ENCODE measurements around the gene CDH2. TPM values are rescaled to one million over a fixed set of nuclear protein-coding genes. Genes with fewer than 3 reads are reported as not detected.
A peak's percentile ranks its signal among the peaks of the same experiment; 100 is the strongest.

The CDH2 gene
- total and polyA plus RNA-seq, 2 donors (not counting 1 experiment from before 2014, with no cell fraction given): 2.0 to 15.3 TPM

DNA sequence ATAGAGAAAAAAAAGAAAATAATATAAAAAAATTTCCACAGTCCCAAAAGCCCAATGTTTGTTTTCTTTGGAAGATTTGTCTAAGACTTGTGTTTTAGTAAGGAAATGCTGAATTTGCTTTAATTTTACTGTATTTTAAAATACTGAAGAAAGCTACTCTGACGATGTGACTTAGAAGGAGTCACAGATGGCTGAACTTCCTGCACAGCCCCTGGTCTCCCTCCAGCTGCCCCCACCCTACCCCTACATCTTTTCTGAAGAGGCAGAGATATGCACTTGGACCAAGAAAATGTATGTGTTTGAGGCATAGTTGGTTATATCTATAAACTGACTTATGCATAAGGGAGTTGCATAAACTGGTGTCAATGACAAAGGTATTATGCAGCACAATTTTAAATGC is 172.3 kb downstream of the CDH2 start:
- Histone ChIP-seq H4K20me1 (ENCODE audit: control insufficient read depth, extremely low read depth, insufficient read depth, low read length) (no peaks in the 10 kb centered on the region), H3K9ac (ENCODE audit: insufficient read depth, low read length) (no peak overlapping the region), H3K4me1 (ENCODE audit: control insufficient read depth, extremely low read depth, insufficient read depth, low read length) (no peaks in the 10 kb centered on the region), H3K9me3 (ENCODE audit: control insufficient read depth, insufficient read depth, low read depth, low read length) (no peaks in the 10 kb centered on the region), H3K4me3 (replicated peaks in 1 of 4; ENCODE audit: control extremely low read depth in 1 of 4, insufficient read depth in 1 of 4, low read depth in 3 of 4, low read length in 4 of 4) (no peak overlapping the region), H3K27ac (ENCODE audit: insufficient read depth, low read length) (no peak overlapping the region), H3K27me3 (ENCODE audit: control insufficient read depth, insufficient read depth, low read length) (no peaks in the 10 kb centered on the region), H3K79me2 (ENCODE audit: control insufficient read depth, insufficient read depth, low read length) (no peaks in the 10 kb centered on the region), H3K36me3 (ENCODE audit: control insufficient read depth, insufficient read depth, low read length) (no peaks in the 10 kb centered on the region), H3K4me2 (ENCODE audit: extremely low read depth, insufficient read depth, low read length) (no peak overlapping the region), H2AFZ (ENCODE audit: low read length) (no peak overlapping the region)
- peak in 1 of 2 donors; percentile 17 for DNase-seq (ENCODE audit: low read depth in 2 of 2)
- TF ChIP-seq, protein P1, sequence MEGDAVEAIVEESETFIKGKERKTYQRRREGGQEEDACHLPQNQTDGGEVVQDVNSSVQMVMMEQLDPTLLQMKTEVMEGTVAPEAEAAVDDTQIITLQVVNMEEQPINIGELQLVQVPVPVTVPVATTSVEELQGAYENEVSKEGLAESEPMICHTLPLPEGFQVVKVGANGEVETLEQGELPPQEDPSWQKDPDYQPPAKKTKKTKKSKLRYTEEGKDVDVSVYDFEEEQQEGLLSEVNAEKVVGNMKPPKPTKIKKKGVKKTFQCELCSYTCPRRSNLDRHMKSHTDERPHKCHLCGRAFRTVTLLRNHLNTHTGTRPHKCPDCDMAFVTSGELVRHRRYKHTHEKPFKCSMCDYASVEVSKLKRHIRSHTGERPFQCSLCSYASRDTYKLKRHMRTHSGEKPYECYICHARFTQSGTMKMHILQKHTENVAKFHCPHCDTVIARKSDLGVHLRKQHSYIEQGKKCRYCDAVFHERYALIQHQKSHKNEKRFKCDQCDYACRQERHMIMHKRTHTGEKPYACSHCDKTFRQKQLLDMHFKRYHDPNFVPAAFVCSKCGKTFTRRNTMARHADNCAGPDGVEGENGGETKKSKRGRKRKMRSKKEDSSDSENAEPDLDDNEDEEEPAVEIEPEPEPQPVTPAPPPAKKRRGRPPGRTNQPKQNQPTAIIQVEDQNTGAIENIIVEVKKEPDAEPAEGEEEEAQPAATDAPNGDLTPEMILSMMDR (conservative IDR thresholded peaks at IDR 0.05 in 1 of 2, IDR thresholded peaks at IDR 0.05 in 1 of 2; ENCODE audit: low read depth in 1 of 2, low read length in 2 of 2): no peak
- no peak for TF ChIP-seq EZH2 (IDR thresholded peaks at IDR 0.05; ENCODE audit: low read length, missing control alignments)

DNA sequence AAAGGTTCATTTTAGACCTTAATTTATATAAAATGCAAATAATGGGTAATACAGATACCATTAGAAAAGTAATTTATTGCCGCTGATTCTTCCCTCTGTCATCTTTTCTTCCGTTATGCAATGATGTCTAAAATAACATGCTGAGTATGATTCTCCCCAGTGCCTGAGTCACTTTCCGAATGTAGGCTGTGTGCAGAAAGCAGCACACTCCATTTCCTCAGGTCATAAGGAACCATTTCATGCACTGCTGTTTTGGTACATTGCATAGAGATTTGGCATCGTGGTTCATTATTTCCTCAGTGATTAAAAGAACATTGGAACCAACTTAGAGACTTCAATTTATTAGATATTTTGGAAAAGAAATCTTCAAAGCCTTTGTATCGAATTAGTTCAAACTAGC is 173.5 kb downstream of the CDH2 start:
- H3K4me1 ChIP-seq (ENCODE audit: control insufficient read depth, extremely low read depth, insufficient read depth, low read length): no peaks in the 10 kb centered on the region
- H2AFZ ChIP-seq (ENCODE audit: low read length): no peak overlapping the region
- H3K4me2 ChIP-seq (ENCODE audit: extremely low read depth, insufficient read depth, low read length): no peak overlapping the region
- H3K79me2 ChIP-seq (ENCODE audit: control insufficient read depth, insufficient read depth, low read length): no peaks in the 10 kb centered on the region
- H3K36me3 ChIP-seq (ENCODE audit: control insufficient read depth, insufficient read depth, low read length): no peaks in the 10 kb centered on the region
- H3K27ac ChIP-seq (ENCODE audit: insufficient read depth, low read length): no peak overlapping the region
- no peak overlapping the region for H3K9ac ChIP-seq (ENCODE audit: insufficient read depth, low read length)
- no peaks in the 10 kb centered on the region for H4K20me1 ChIP-seq (ENCODE audit: control insufficient read depth, extremely low read depth, insufficient read depth, low read length)
- no peaks in the 10 kb centered on the region for H3K9me3 ChIP-seq (ENCODE audit: control insufficient read depth, insufficient read depth, low read depth, low read length)
- H3K27me3 ChIP-seq (ENCODE audit: control insufficient read depth, insufficient read depth, low read length): no peaks in the 10 kb centered on the region
- H3K4me3 ChIP-seq (replicated peaks in 1 of 4; ENCODE audit: control extremely low read depth in 1 of 4, insufficient read depth in 1 of 4, low read depth in 3 of 4, low read length in 4 of 4): no peak overlapping the region
- TF ChIP-seq EZH2 (IDR thresholded peaks at IDR 0.05; ENCODE audit: low read length, missing control alignments): no peak
- TF ChIP-seq, protein P1 (conservative IDR thresholded peaks at IDR 0.05 in 1 of 2, IDR thresholded peaks at IDR 0.05 in 1 of 2; ENCODE audit: low read depth in 1 of 2, low read length in 2 of 2): no peak
- peak; percentile 30 to 61 for DNase-seq (ENCODE audit: low read depth in 2 of 2)

DNA sequence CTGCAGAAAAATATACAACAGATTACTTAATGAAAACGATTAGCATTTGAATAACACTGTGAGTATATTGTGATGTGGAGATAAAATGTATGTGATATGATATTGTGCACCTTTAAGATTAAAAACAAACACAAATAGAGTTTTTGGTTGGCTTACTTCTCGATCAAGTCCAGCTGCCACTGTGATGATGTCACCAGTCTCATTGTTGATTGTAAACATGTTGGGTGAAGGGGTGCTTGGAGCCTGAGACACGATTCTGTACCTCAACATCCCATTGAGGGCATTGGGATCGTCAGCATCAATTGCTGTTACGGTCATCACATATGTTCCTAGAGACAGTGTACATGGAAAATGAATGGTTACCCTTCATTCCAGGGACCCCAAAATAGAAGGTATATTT is 174.1 kb downstream of the CDH2 start:
- H3K79me2 ChIP-seq (ENCODE audit: control insufficient read depth, insufficient read depth, low read length): no peaks in the 10 kb centered on the region
- H3K4me3 ChIP-seq (replicated peaks in 1 of 4; ENCODE audit: control extremely low read depth in 1 of 4, insufficient read depth in 1 of 4, low read depth in 3 of 4, low read length in 4 of 4): no peak overlapping the region
- no peak overlapping the region for H2AFZ ChIP-seq (ENCODE audit: low read length)
- no peak overlapping the region for H3K9ac ChIP-seq (ENCODE audit: insufficient read depth, low read length)
- TF ChIP-seq EZH2 (IDR thresholded peaks at IDR 0.05; ENCODE audit: low read length, missing control alignments): no peak
- TF ChIP-seq, protein P1 (conservative IDR thresholded peaks at IDR 0.05 in 1 of 2, IDR thresholded peaks at IDR 0.05 in 1 of 2; ENCODE audit: low read depth in 1 of 2, low read length in 2 of 2): no peak
- H3K4me1 ChIP-seq (ENCODE audit: control insufficient read depth, extremely low read depth, insufficient read depth, low read length): no peaks in the 10 kb centered on the region
- no peaks in the 10 kb centered on the region for H4K20me1 ChIP-seq (ENCODE audit: control insufficient read depth, extremely low read depth, insufficient read depth, low read length)
- DNase-seq (ENCODE audit: low read depth in 2 of 2): no peak
- H3K27ac ChIP-seq (ENCODE audit: insufficient read depth, low read length): no peak overlapping the region
- H3K4me2 ChIP-seq (ENCODE audit: extremely low read depth, insufficient read depth, low read length): no peak overlapping the region
- no peaks in the 10 kb centered on the region for H3K36me3 ChIP-seq (ENCODE audit: control insufficient read depth, insufficient read depth, low read length)
- H3K9me3 ChIP-seq (ENCODE audit: control insufficient read depth, insufficient read depth, low read depth, low read length): no peaks in the 10 kb centered on the region
- H3K27me3 ChIP-seq (ENCODE audit: control insufficient read depth, insufficient read depth, low read length): no peaks in the 10 kb centered on the region
